Fibroblast of skin of back (primary cell): Measurements from ENCODE around the gene DEDD2.

Source experiments
- DNase-seq: peaks from one replicate; pipeline ENCODE4 v3.0.0-alpha.2; 2013

DEDD2 gene

GRCh38 chr19:42198676-42199439 is 18.6 kb downstream of the DEDD2 start:
- DNase-seq: no peak

GRCh38 chr19:42197375-42197817 is 20.1 kb downstream of the DEDD2 start:
- DNase-seq: no peak

GRCh38 chr19:42196011-42197001 is 21.2 kb downstream of the DEDD2 start:
- no peak for DNase-seq

- DNase-seq: no peak
Observed at GRCh38 chr19:42193706-42194105, 23.8 kb downstream of the DEDD2 start.

GRCh38 chr19:42193294-42193693 is 24.2 kb downstream of the DEDD2 start:
- DNase-seq: no peak

- peak; percentile 57 for DNase-seq
Observed at GRCh38 chr19:42191855-42192254, 25.6 kb downstream of the DEDD2 start.

- no peak for DNase-seq
Observed at GRCh38 chr19:42191330-42191729, 26.1 kb downstream of the DEDD2 start.

- no peak for DNase-seq
Observed at GRCh38 chr19:42189133-42189532, 28.3 kb downstream of the DEDD2 start.

- DNase-seq: no peak
Observed at GRCh38 chr19:42188665-42189064, 28.8 kb downstream of the DEDD2 start.

GRCh38 chr19:42185277-42185676 is 32.2 kb downstream of the DEDD2 start:
- DNase-seq: peak; percentile 26

GRCh38 chr19:42184401-42184861 is 33.0 kb downstream of the DEDD2 start:
- DNase-seq: peak; percentile 81

GRCh38 chr19:42178791-42179674 is 38.4 kb downstream of the DEDD2 start:
- no peak for DNase-seq

- DNase-seq: no peak
Observed at GRCh38 chr19:42177686-42178019, 39.8 kb downstream of the DEDD2 start.

GRCh38 chr19:42176990-42177685 is 40.3 kb downstream of the DEDD2 start:
- DNase-seq: peak; percentile 80

GRCh38 chr19:42176649-42176989 is 40.9 kb downstream of the DEDD2 start:
- DNase-seq: no peak

- peak; percentile 29 for DNase-seq
Observed at GRCh38 chr19:42175952-42176648, 41.4 kb downstream of the DEDD2 start.

- no peak for DNase-seq
Observed at GRCh38 chr19:42174958-42175734, 42.3 kb downstream of the DEDD2 start.

GRCh38 chr19:42174188-42174587 is 43.3 kb downstream of the DEDD2 start:
- no peak for DNase-seq

GRCh38 chr19:42173695-42174094 is 43.8 kb downstream of the DEDD2 start:
- no peak for DNase-seq

GRCh38 chr19:42172261-42172660 is 45.2 kb downstream of the DEDD2 start:
- no peak for DNase-seq
